ENCODE data around the gene CDH10. TPM values are rescaled to one million over a fixed set of nuclear protein-coding genes. Genes with fewer than 3 reads are reported as not detected.

The CDH10 gene
- polyA plus RNA-seq, 2 donors = not detected

DNA sequence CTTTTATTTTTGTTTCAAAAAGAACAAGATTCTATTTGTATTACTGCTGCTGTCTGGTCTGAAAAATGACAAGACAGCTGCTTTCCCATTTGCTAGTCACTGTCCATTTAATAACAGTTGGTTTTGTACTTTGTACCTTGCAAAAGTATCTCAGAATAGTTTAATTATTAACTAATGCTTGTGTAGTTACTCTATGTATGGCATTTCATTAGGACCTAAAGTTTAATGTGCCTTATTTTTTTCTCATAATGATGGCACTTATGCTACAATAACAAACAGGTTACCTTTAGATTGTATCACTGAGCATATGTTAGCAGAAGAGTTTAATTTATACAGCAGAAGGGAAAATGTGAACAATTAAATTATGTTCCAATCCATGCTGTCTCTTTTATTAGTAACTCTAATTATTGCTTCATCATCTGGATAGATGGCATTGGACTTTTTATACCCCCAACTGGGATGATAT lies 134.2 kb downstream of the CDH10 start:
- no peaks in the 10 kb centered on the region for H3K36me3 ChIP-seq (ENCODE audit: control insufficient read depth in 2 of 2, insufficient read depth in 2 of 2, low read length in 1 of 2)
- H3K27me3 ChIP-seq (ENCODE audit: control insufficient read depth in 1 of 2, insufficient read depth in 2 of 2, low read length in 2 of 2) = no peaks in the 10 kb centered on the region
- H3K4me1 ChIP-seq (ENCODE audit: control insufficient read depth in 2 of 2, insufficient read depth in 2 of 2, low read length in 1 of 2) = no peaks in the 10 kb centered on the region
- H3K4me3 ChIP-seq (ENCODE audit: low read depth in 1 of 2, low read length in 2 of 2) = no peak overlapping the region
- no peak overlapping the region for H3K27ac ChIP-seq (ENCODE audit: low read depth in 2 of 2, low read length in 1 of 2)
- peaks cover 0 to 3% of the 10 kb centered on the region in 2 donors for H3K9me3 ChIP-seq (ENCODE audit: control insufficient read depth in 2 of 2, insufficient read depth in 1 of 2, low read depth in 1 of 2, low read length in 1 of 2)

- Histone ChIP-seq H3K27ac (ENCODE audit: low read depth in 2 of 2, low read length in 1 of 2) (no peak overlapping the region), H3K9me3 (ENCODE audit: control insufficient read depth in 2 of 2, insufficient read depth in 1 of 2, low read depth in 1 of 2, low read length in 1 of 2) (peaks cover 0 to 3% of the 10 kb centered on the region in 2 donors), H3K36me3 (ENCODE audit: control insufficient read depth in 2 of 2, insufficient read depth in 2 of 2, low read length in 1 of 2) (no peaks in the 10 kb centered on the region), H3K27me3 (ENCODE audit: control insufficient read depth in 1 of 2, insufficient read depth in 2 of 2, low read length in 2 of 2) (no peaks in the 10 kb centered on the region), H3K4me1 (ENCODE audit: control insufficient read depth in 2 of 2, insufficient read depth in 2 of 2, low read length in 1 of 2) (no peaks in the 10 kb centered on the region), H3K4me3 (ENCODE audit: low read depth in 1 of 2, low read length in 2 of 2) (no peak overlapping the region)
- WGBS, 2 donors = 70 to 77% methylated on average over 3 of the region's 3 CpGs
Measured at GRCh38 chr5:24509943-24510342, 134.8 kb downstream of the CDH10 start.

GRCh38 chr5:24505258-24505657 lies 139.5 kb downstream of the CDH10 start:
- peaks cover 0 to 3% of the 10 kb centered on the region in 2 donors for H3K9me3 ChIP-seq (ENCODE audit: control insufficient read depth in 2 of 2, insufficient read depth in 1 of 2, low read depth in 1 of 2, low read length in 1 of 2)
- H3K4me1 ChIP-seq (ENCODE audit: control insufficient read depth in 2 of 2, insufficient read depth in 2 of 2, low read length in 1 of 2) = no peaks in the 10 kb centered on the region
- no peak overlapping the region for H3K4me3 ChIP-seq (ENCODE audit: low read depth in 1 of 2, low read length in 2 of 2)
- no peak overlapping the region for H3K27ac ChIP-seq (ENCODE audit: low read depth in 2 of 2, low read length in 1 of 2)
- no peaks in the 10 kb centered on the region for H3K36me3 ChIP-seq (ENCODE audit: control insufficient read depth in 2 of 2, insufficient read depth in 2 of 2, low read length in 1 of 2)
- H3K27me3 ChIP-seq (ENCODE audit: control insufficient read depth in 1 of 2, insufficient read depth in 2 of 2, low read length in 2 of 2) = no peaks in the 10 kb centered on the region

- no peaks in the 10 kb centered on the region for H3K4me1 ChIP-seq (ENCODE audit: control insufficient read depth in 2 of 2, insufficient read depth in 2 of 2, low read length in 1 of 2)
- no peak overlapping the region for H3K4me3 ChIP-seq (ENCODE audit: low read depth in 1 of 2, low read length in 2 of 2)
- no peaks in the 10 kb centered on the region for H3K9me3 ChIP-seq (ENCODE audit: control insufficient read depth in 2 of 2, insufficient read depth in 1 of 2, low read depth in 1 of 2, low read length in 1 of 2)
- no peak overlapping the region for H3K27ac ChIP-seq (ENCODE audit: low read depth in 2 of 2, low read length in 1 of 2)
- no peaks in the 10 kb centered on the region for H3K36me3 ChIP-seq (ENCODE audit: control insufficient read depth in 2 of 2, insufficient read depth in 2 of 2, low read length in 1 of 2)
- H3K27me3 ChIP-seq (ENCODE audit: control insufficient read depth in 1 of 2, insufficient read depth in 2 of 2, low read length in 2 of 2) = no peaks in the 10 kb centered on the region
- 43 to 49% methylated on average over 5 of the region's 5 CpGs for WGBS, 2 donors
Measured at GRCh38 chr5:24497591-24498157, 147.1 kb downstream of the CDH10 start.

DNA sequence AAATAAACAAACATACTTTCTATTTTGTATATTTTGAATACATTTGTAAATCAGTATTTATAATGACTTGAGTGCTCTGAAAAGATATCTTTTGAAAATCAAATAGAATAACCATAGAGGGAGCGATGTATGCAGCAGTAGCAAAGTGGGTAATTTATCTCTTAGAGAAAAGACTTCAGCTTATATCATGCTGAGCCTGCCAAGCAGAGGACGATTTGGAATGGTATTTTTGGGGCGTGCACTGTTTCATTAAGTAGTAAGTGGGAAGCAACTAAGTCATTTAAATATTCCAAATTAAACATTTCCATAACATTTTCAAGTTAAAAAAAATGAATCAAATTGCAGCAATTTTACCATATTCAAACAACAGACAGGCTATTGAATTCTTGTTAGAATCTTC lies 147.6 kb downstream of the CDH10 start:
- no peak overlapping the region for H3K4me3 ChIP-seq (ENCODE audit: low read depth in 1 of 2, low read length in 2 of 2)
- H3K27me3 ChIP-seq (ENCODE audit: control insufficient read depth in 1 of 2, insufficient read depth in 2 of 2, low read length in 2 of 2) = no peaks in the 10 kb centered on the region
- no peaks in the 10 kb centered on the region for H3K4me1 ChIP-seq (ENCODE audit: control insufficient read depth in 2 of 2, insufficient read depth in 2 of 2, low read length in 1 of 2)
- no peaks in the 10 kb centered on the region for H3K36me3 ChIP-seq (ENCODE audit: control insufficient read depth in 2 of 2, insufficient read depth in 2 of 2, low read length in 1 of 2)
- WGBS, 2 donors = 47 to 60% methylated on average over 3 of the region's 3 CpGs
- no peaks in the 10 kb centered on the region for H3K9me3 ChIP-seq (ENCODE audit: control insufficient read depth in 2 of 2, insufficient read depth in 1 of 2, low read depth in 1 of 2, low read length in 1 of 2)
- H3K27ac ChIP-seq (ENCODE audit: low read depth in 2 of 2, low read length in 1 of 2) = no peak overlapping the region

- no peaks in the 10 kb centered on the region for H3K36me3 ChIP-seq (ENCODE audit: control insufficient read depth in 2 of 2, insufficient read depth in 2 of 2, low read length in 1 of 2)
- no peak overlapping the region for H3K4me3 ChIP-seq (ENCODE audit: low read depth in 1 of 2, low read length in 2 of 2)
- no peaks in the 10 kb centered on the region for H3K9me3 ChIP-seq (ENCODE audit: control insufficient read depth in 2 of 2, insufficient read depth in 1 of 2, low read depth in 1 of 2, low read length in 1 of 2)
- no peaks in the 10 kb centered on the region for H3K27me3 ChIP-seq (ENCODE audit: control insufficient read depth in 1 of 2, insufficient read depth in 2 of 2, low read length in 2 of 2)
- no peak overlapping the region for H3K27ac ChIP-seq (ENCODE audit: low read depth in 2 of 2, low read length in 1 of 2)
- 30 to 41% methylated on average over 2 of the region's 2 CpGs for WGBS, 2 donors
- no peaks in the 10 kb centered on the region for H3K4me1 ChIP-seq (ENCODE audit: control insufficient read depth in 2 of 2, insufficient read depth in 2 of 2, low read length in 1 of 2)
Measured at GRCh38 chr5:24496268-24496667, 148.5 kb downstream of the CDH10 start.

DNA sequence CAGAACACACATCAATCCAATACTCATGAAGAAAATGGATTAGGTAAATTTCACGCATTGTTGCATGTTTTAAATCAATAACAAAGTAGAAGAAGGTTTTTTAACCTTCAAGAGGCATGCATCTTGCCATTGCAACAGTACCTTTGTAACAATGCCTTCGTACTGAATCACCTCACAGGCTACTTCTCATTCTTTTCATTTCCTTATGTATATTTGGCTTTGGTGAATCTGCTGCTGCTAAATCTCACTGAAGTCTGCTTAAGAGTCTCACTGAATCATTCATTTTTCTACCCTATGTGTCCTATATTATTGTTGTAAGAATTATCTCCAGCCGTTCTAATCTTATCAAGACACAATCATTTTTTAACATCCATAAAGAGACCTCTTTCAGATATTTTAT lies 152.5 kb downstream of the CDH10 start:
- Histone ChIP-seq H3K36me3 (ENCODE audit: control insufficient read depth in 2 of 2, insufficient read depth in 2 of 2, low read length in 1 of 2) (no peaks in the 10 kb centered on the region), H3K27me3 (ENCODE audit: control insufficient read depth in 1 of 2, insufficient read depth in 2 of 2, low read length in 2 of 2) (no peaks in the 10 kb centered on the region), H3K9me3 (ENCODE audit: control insufficient read depth in 2 of 2, insufficient read depth in 1 of 2, low read depth in 1 of 2, low read length in 1 of 2) (no peaks in the 10 kb centered on the region), H3K4me1 (ENCODE audit: control insufficient read depth in 2 of 2, insufficient read depth in 2 of 2, low read length in 1 of 2) (no peaks in the 10 kb centered on the region), H3K4me3 (ENCODE audit: low read depth in 1 of 2, low read length in 2 of 2) (no peak overlapping the region), H3K27ac (ENCODE audit: low read depth in 2 of 2, low read length in 1 of 2) (no peak overlapping the region)
- WGBS, 2 donors = 75 to 76% methylated on average over 3 of the region's 3 CpGs

- no peaks in the 10 kb centered on the region for H3K9me3 ChIP-seq (ENCODE audit: control insufficient read depth in 2 of 2, insufficient read depth in 1 of 2, low read depth in 1 of 2, low read length in 1 of 2)
- 64 to 73% methylated on average over 3 of the region's 3 CpGs for WGBS, 2 donors
- no peaks in the 10 kb centered on the region for H3K36me3 ChIP-seq (ENCODE audit: control insufficient read depth in 2 of 2, insufficient read depth in 2 of 2, low read length in 1 of 2)
- no peak overlapping the region for H3K4me3 ChIP-seq (ENCODE audit: low read depth in 1 of 2, low read length in 2 of 2)
- H3K4me1 ChIP-seq (ENCODE audit: control insufficient read depth in 2 of 2, insufficient read depth in 2 of 2, low read length in 1 of 2) = no peaks in the 10 kb centered on the region
- H3K27ac ChIP-seq (ENCODE audit: low read depth in 2 of 2, low read length in 1 of 2) = no peak overlapping the region
- H3K27me3 ChIP-seq (ENCODE audit: control insufficient read depth in 1 of 2, insufficient read depth in 2 of 2, low read length in 2 of 2) = no peaks in the 10 kb centered on the region
Measured at GRCh38 chr5:24491490-24491889, 153.3 kb downstream of the CDH10 start.

DNA sequence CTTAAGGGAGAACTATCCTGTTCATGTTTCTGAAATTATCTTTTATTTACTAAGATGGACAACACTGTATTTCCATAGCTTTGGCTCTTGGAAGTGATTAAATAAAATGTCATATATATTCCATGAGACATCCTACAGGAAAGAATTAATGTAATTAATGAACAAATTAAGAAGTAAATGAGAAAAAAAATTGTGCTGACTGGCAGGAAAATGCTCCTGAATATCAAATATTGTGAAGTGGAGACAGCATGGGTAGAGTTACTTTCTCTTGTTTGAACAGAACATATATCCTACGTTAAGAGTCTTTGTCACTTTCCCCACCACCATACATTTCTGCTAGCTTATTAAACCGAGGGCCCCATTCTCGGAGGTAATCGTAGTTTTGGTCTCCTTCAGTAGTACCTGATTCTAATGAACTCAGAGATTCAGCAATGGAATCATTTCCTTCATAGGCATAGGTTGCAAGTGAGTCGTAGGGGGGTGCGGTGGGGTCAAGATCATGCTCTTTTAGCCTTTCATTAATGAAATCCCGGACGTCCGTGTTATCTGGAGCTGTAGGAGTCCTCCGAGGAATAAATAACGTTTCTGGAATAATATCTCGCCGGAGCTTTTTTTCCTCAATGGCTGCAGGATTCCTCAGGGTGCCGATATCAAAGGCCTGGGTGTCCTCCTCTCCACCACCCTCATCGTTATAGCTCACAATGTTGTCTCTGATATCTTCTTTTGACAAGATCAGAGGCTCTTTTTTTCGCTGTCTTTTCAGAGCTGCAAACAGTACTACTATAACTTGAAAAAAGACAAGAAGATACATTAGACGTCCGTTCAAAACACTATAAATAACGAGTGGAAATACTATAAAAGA lies 157.2 kb downstream of the CDH10 start:
- Histone ChIP-seq H3K36me3 (ENCODE audit: control insufficient read depth in 2 of 2, insufficient read depth in 2 of 2, low read length in 1 of 2) (no peaks in the 10 kb centered on the region), H3K27ac (ENCODE audit: low read depth in 2 of 2, low read length in 1 of 2) (no peak overlapping the region), H3K27me3 (ENCODE audit: control insufficient read depth in 1 of 2, insufficient read depth in 2 of 2, low read length in 2 of 2) (no peaks in the 10 kb centered on the region), H3K9me3 (ENCODE audit: control insufficient read depth in 2 of 2, insufficient read depth in 1 of 2, low read depth in 1 of 2, low read length in 1 of 2) (no peaks in the 10 kb centered on the region), H3K4me1 (ENCODE audit: control insufficient read depth in 2 of 2, insufficient read depth in 2 of 2, low read length in 1 of 2) (no peaks in the 10 kb centered on the region), H3K4me3 (ENCODE audit: low read depth in 1 of 2, low read length in 2 of 2) (no peak overlapping the region)
- WGBS, 2 donors = 76 to 79% methylated on average over 19 of the region's 19 CpGs

GRCh38 chr5:24480952-24481351 lies 163.8 kb downstream of the CDH10 start:
- Histone ChIP-seq H3K4me1 (ENCODE audit: control insufficient read depth in 2 of 2, insufficient read depth in 2 of 2, low read length in 1 of 2) (no peaks in the 10 kb centered on the region), H3K27ac (ENCODE audit: low read depth in 2 of 2, low read length in 1 of 2) (no peak overlapping the region), H3K36me3 (ENCODE audit: control insufficient read depth in 2 of 2, insufficient read depth in 2 of 2, low read length in 1 of 2) (no peaks in the 10 kb centered on the region), H3K9me3 (ENCODE audit: control insufficient read depth in 2 of 2, insufficient read depth in 1 of 2, low read depth in 1 of 2, low read length in 1 of 2) (no peaks in the 10 kb centered on the region), H3K4me3 (ENCODE audit: low read depth in 1 of 2, low read length in 2 of 2) (no peak overlapping the region), H3K27me3 (ENCODE audit: control insufficient read depth in 1 of 2, insufficient read depth in 2 of 2, low read length in 2 of 2) (no peaks in the 10 kb centered on the region)

All from esophagus (tissue), 2 donors.